ENCODE data around the gene TNC.

Gene TNC

DNA sequence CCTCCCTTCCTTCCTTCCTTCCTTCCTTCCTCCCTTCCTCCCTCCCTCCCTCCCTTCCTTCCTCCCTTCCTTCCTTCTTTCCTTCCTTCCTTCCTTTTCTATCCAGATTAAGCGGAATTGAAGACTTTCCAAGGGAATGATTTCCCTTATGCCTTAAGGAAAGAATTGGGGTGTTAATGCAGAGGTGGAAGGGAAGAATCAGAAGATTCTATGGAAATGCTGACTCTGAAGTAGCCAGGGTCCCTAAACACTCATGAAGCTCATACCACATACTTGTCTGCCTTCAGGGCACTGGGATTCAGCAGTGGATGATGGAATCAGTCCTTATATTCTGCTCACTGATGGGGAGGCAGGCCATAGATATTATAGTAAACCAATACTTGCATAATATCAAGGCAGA is 48.2 kb downstream of the TNC start:
- TF ChIP-seq, protein P1, sequence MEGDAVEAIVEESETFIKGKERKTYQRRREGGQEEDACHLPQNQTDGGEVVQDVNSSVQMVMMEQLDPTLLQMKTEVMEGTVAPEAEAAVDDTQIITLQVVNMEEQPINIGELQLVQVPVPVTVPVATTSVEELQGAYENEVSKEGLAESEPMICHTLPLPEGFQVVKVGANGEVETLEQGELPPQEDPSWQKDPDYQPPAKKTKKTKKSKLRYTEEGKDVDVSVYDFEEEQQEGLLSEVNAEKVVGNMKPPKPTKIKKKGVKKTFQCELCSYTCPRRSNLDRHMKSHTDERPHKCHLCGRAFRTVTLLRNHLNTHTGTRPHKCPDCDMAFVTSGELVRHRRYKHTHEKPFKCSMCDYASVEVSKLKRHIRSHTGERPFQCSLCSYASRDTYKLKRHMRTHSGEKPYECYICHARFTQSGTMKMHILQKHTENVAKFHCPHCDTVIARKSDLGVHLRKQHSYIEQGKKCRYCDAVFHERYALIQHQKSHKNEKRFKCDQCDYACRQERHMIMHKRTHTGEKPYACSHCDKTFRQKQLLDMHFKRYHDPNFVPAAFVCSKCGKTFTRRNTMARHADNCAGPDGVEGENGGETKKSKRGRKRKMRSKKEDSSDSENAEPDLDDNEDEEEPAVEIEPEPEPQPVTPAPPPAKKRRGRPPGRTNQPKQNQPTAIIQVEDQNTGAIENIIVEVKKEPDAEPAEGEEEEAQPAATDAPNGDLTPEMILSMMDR (conservative IDR thresholded peaks at IDR 0.05): no peak
- no peak overlapping the region for H3K27ac ChIP-seq

GRCh38 chr9:115069302-115069701 is 48.7 kb downstream of the TNC start:
- no peak overlapping the region for H3K27ac ChIP-seq
- TF ChIP-seq, protein P1 (conservative IDR thresholded peaks at IDR 0.05): no peak

DNA sequence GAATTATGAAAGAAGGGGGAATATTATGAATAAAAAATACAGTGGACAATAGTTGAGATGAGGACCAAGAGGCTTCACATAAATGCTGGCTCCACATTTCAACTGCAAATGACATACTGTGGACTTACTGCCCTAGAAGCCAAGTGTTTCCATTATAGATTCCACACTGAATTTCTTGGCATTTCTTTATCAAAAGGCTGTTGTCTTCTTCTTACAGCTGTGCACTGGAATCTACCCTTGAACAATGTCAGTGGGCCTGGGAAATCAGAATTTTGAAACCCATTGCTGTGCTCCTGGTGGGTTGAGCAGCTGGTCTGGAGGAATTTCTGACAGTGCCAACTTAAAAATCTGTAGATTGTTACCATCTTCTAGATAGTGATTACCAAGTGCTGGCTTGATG is 49.9 kb downstream of the TNC start:
- TF ChIP-seq, protein P1 (conservative IDR thresholded peaks at IDR 0.05): no peak
- no peak overlapping the region for H3K27ac ChIP-seq

DNA sequence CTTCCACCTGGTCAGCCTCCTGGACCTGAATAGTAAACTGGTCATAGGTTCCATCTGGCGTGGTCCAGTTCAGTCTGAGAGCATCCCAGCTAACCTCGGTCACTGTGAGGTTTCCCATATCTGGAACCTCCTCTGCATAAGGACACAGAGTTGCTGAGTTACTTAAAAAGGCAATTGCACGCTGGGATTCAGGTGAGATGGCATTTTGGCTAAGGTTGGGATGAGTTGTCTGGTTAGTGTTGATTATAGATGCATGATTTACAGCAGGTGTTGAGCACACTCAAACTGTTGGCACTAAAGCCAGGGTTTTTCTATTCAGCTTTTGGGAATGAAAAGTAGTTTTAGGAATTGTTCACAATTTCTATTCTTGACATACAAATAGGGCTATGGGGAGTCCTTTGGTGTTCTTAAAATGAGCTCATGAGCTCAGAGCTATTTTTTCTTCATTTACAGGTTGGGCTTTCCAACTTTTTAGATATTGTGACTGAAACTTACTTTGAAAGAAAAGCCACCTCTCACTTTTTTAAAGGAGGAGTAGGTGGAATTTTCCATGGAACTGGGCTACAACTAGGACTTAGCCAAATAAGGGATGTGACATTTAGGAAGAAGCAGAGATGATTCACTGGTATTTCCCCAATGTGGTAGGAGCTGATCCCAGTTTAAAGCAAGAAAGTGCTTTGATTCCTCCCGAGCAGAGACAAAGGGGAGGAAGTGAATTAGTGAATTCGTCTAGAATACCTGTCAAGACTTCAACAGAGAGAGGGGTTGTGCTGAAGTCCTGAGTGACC is 54.7 kb downstream of the TNC start:
- no peak overlapping the region for H3K27ac ChIP-seq
- TF ChIP-seq, protein P1 (conservative IDR thresholded peaks at IDR 0.05): no peak

GRCh38 chr9:115058684-115059315 is 59.2 kb downstream of the TNC start:
- no peak overlapping the region for H3K27ac ChIP-seq
- TF ChIP-seq, protein P1 (conservative IDR thresholded peaks at IDR 0.05): no peak

GRCh38 chr9:115058175-115058574 is 59.8 kb downstream of the TNC start:
- TF ChIP-seq, protein P1 (conservative IDR thresholded peaks at IDR 0.05): no peak
- no peak overlapping the region; the same call in 1 of the 2 replicates for H3K27ac ChIP-seq

- H3K27ac ChIP-seq: peak overlapping the region; percentile 12
- TF ChIP-seq, protein P1 (conservative IDR thresholded peaks at IDR 0.05): no peak
These were observed 60.4 kb downstream of the TNC start for GRCh38 chr9:115057559-115057958.
